GOT3 (cell line): ENCODE data around the gene ADPRHL1.

Experiments used
- DNase-seq: peaks from one replicate; lab custom pipeline; 2025; ENCODE audit warnings: mixed read lengths; lab: John Stamatoyannopoulos, UW

Gene ADPRHL1

GRCh38 chr13:113452942-113453901, at the start of gene ADPRHL1:
Gene ADPRHL1, minus strand, starts transcription at chr13:113453488. Its CDS starts 51 bp downstream, at chr13:113453437.
- DNase-seq = no peak

GRCh38 chr13:113502686-113503085, 49.4 kb upstream of the ADPRHL1 start:
- no peak for DNase-seq

- DNase-seq = no peak
Observed at GRCh38 chr13:113500530-113501265, 47.4 kb upstream of the ADPRHL1 start.

- DNase-seq = no peak
Observed at GRCh38 chr13:113499936-113500335, 46.6 kb upstream of the ADPRHL1 start.

- no peak for DNase-seq
Observed at GRCh38 chr13:113498905-113499304, 45.6 kb upstream of the ADPRHL1 start.

GRCh38 chr13:113497217-113497616, 43.9 kb upstream of the ADPRHL1 start:
- no peak for DNase-seq

GRCh38 chr13:113495494-113496210, 42.4 kb upstream of the ADPRHL1 start:
- DNase-seq = no peak

- no peak for DNase-seq
Observed at GRCh38 chr13:113493315-113493951, 40.1 kb upstream of the ADPRHL1 start.

GRCh38 chr13:113491982-113492381, 38.7 kb upstream of the ADPRHL1 start:
- DNase-seq = no peak

GRCh38 chr13:113491418-113491883, 38.2 kb upstream of the ADPRHL1 start:
- no peak for DNase-seq

- DNase-seq = peak; percentile 89
Observed at GRCh38 chr13:113490496-113491417, 37.5 kb upstream of the ADPRHL1 start, which contains the start of gene DCUN1D2. Gene DCUN1D2, minus strand, starts transcription at chr13:113490711. Its CDS starts 42 bp downstream, at chr13:113490669.

GRCh38 chr13:113489549-113490495, 36.5 kb upstream of the ADPRHL1 start:
- no peak for DNase-seq

- DNase-seq = no peak
Observed at GRCh38 chr13:113489171-113489548, 35.9 kb upstream of the ADPRHL1 start.

- DNase-seq = no peak
Observed at GRCh38 chr13:113488283-113488682, 35.0 kb upstream of the ADPRHL1 start.

GRCh38 chr13:113486698-113487097, 33.4 kb upstream of the ADPRHL1 start:
- DNase-seq = no peak

- no peak for DNase-seq
Observed at GRCh38 chr13:113485545-113485944, 32.3 kb upstream of the ADPRHL1 start.

- no peak for DNase-seq
Observed at GRCh38 chr13:113483504-113484293, 30.4 kb upstream of the ADPRHL1 start.

GRCh38 chr13:113483081-113483480, 29.8 kb upstream of the ADPRHL1 start:
- no peak for DNase-seq
